GM21367 (cell line): ENCODE results near the gene MAGOHB.

Source experiments
- ATAC-seq: cut with Tn5 transposase; IDR thresholded peaks from one replicate; pipeline ENCODE4 v1.9.1; 2021; ENCODE audit not compliant: unreplicated experiment

Gene MAGOHB

GRCh38 chr12:10557329-10557728 is 56.1 kb downstream of the MAGOHB start:
- ATAC-seq, result no peak

- ATAC-seq, result no peak
These were observed 58.5 kb downstream of the MAGOHB start for GRCh38 chr12:10554756-10555481.

- no peak for ATAC-seq
These were observed 59.1 kb downstream of the MAGOHB start for GRCh38 chr12:10554228-10554755.
